ENCODE measurements around the gene NFRKB.

The NFRKB gene

DNA sequence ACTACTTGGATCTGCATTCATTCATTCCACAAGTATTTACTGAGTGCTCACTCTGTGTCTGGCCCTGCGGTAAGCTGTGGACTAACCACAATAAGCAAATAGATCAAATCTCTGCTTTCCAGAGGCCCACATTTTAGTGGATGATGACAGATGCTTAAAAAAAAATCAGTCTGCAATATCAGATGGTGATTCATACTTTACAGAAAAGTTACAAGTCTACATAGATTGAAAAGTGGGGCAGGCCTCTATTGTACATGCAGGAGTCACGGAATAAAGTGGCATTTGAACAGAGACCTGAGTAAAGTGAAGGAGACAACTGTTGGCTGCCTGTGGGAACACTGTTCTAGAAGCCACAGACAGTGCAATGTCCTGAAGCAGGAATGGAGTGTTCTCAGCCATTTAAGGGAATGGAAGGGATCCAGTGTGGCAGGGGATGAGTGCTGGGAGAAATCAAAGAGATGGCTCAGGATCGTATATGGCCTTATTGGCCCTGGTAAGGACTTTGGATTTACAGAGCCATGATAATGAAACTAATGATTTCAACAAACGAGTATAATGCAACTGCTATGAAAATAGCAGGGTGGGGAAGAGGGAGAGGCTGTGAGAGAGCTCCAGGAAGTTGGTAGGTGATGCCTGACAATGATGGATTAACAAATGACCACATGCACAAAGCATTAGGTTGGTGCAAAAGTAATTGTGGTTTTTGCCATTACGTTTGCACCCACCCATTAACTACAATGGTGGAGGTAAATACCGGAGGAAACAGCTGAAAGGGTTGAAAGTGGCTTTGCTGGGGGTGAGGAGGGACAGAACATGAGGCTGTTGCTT, 48.7 kb downstream of the NFRKB start:
- ATAC-seq = peak; percentile 98
- TF ChIP-seq TCF4 (CRISPR knock-in tag; IDR thresholded peaks at IDR 0.05; ENCODE audit: borderline replicate concordance) = peak; percentile 32; the same call in 1 of the 2 replicates
- no peak for TF ChIP-seq SNAI2 (CRISPR knock-in tag; IDR thresholded peaks at IDR 0.05)
- no peak for TF ChIP-seq GLIS3 (CRISPR knock-in tag; IDR thresholded peaks at IDR 0.05)
- TF ChIP-seq, protein P1, sequence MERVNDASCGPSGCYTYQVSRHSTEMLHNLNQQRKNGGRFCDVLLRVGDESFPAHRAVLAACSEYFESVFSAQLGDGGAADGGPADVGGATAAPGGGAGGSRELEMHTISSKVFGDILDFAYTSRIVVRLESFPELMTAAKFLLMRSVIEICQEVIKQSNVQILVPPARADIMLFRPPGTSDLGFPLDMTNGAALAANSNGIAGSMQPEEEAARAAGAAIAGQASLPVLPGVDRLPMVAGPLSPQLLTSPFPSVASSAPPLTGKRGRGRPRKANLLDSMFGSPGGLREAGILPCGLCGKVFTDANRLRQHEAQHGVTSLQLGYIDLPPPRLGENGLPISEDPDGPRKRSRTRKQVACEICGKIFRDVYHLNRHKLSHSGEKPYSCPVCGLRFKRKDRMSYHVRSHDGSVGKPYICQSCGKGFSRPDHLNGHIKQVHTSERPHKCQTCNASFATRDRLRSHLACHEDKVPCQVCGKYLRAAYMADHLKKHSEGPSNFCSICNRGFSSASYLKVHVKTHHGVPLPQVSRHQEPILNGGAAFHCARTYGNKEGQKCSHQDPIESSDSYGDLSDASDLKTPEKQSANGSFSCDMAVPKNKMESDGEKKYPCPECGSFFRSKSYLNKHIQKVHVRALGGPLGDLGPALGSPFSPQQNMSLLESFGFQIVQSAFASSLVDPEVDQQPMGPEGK (CRISPR knock-in tag; IDR thresholded peaks at IDR 0.05; ENCODE audit: borderline replicate concordance) = no peak; the same call in 1 of the 2 replicates
- no peak for TF ChIP-seq ZNF70 (CRISPR knock-in tag; IDR thresholded peaks at IDR 0.05)
- TF ChIP-seq, protein P2, sequence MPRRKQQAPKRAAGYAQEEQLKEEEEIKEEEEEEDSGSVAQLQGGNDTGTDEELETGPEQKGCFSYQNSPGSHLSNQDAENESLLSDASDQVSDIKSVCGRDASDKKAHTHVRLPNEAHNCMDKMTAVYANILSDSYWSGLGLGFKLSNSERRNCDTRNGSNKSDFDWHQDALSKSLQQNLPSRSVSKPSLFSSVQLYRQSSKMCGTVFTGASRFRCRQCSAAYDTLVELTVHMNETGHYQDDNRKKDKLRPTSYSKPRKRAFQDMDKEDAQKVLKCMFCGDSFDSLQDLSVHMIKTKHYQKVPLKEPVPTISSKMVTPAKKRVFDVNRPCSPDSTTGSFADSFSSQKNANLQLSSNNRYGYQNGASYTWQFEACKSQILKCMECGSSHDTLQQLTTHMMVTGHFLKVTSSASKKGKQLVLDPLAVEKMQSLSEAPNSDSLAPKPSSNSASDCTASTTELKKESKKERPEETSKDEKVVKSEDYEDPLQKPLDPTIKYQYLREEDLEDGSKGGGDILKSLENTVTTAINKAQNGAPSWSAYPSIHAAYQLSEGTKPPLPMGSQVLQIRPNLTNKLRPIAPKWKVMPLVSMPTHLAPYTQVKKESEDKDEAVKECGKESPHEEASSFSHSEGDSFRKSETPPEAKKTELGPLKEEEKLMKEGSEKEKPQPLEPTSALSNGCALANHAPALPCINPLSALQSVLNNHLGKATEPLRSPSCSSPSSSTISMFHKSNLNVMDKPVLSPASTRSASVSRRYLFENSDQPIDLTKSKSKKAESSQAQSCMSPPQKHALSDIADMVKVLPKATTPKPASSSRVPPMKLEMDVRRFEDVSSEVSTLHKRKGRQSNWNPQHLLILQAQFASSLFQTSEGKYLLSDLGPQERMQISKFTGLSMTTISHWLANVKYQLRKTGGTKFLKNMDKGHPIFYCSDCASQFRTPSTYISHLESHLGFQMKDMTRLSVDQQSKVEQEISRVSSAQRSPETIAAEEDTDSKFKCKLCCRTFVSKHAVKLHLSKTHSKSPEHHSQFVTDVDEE (CRISPR knock-in tag; IDR thresholded peaks at IDR 0.05) = no peak
- no peak for TF ChIP-seq ZNF565 (CRISPR knock-in tag; conservative IDR thresholded peaks at IDR 0.05; ENCODE audit: low read depth)
- TF ChIP-seq, protein P3, sequence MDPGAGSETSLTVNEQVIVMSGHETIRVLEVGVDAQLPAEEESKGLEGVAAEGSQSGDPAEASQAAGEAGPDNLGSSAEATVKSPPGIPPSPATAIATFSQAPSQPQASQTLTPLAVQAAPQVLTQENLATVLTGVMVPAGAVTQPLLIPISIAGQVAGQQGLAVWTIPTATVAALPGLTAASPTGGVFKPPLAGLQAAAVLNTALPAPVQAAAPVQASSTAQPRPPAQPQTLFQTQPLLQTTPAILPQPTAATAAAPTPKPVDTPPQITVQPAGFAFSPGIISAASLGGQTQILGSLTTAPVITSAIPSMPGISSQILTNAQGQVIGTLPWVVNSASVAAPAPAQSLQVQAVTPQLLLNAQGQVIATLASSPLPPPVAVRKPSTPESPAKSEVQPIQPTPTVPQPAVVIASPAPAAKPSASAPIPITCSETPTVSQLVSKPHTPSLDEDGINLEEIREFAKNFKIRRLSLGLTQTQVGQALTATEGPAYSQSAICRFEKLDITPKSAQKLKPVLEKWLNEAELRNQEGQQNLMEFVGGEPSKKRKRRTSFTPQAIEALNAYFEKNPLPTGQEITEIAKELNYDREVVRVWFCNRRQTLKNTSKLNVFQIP (CRISPR knock-in tag; IDR thresholded peaks at IDR 0.05; ENCODE audit: borderline replicate concordance, low read depth) = no peak
- TF ChIP-seq ISL1 (CRISPR knock-in tag; IDR thresholded peaks at IDR 0.05) = peak; percentile 77
- peak; percentile 81 for TF ChIP-seq ZFP3 (CRISPR knock-in tag; IDR thresholded peaks at IDR 0.05)
- TF ChIP-seq, protein P4, sequence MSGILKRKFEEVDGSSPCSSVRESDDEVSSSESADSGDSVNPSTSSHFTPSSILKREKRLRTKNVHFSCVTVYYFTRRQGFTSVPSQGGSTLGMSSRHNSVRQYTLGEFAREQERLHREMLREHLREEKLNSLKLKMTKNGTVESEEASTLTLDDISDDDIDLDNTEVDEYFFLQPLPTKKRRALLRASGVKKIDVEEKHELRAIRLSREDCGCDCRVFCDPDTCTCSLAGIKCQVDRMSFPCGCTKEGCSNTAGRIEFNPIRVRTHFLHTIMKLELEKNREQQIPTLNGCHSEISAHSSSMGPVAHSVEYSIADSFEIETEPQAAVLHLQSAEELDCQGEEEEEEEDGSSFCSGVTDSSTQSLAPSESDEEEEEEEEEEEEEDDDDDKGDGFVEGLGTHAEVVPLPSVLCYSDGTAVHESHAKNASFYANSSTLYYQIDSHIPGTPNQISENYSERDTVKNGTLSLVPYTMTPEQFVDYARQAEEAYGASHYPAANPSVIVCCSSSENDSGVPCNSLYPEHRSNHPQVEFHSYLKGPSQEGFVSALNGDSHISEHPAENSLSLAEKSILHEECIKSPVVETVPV (CRISPR knock-in tag; IDR thresholded peaks at IDR 0.05) = no peak
- TF ChIP-seq TOX (CRISPR knock-in tag; IDR thresholded peaks at IDR 0.05; ENCODE audit: borderline replicate concordance) = no peak
- TF ChIP-seq BACH2 (CRISPR knock-in tag; IDR thresholded peaks at IDR 0.05; ENCODE audit: borderline replicate concordance) = no peak
- no peak for TF ChIP-seq ARNTL (CRISPR knock-in tag; IDR thresholded peaks at IDR 0.05; ENCODE audit: borderline replicate concordance, low read depth)
- TF ChIP-seq, protein P5, sequence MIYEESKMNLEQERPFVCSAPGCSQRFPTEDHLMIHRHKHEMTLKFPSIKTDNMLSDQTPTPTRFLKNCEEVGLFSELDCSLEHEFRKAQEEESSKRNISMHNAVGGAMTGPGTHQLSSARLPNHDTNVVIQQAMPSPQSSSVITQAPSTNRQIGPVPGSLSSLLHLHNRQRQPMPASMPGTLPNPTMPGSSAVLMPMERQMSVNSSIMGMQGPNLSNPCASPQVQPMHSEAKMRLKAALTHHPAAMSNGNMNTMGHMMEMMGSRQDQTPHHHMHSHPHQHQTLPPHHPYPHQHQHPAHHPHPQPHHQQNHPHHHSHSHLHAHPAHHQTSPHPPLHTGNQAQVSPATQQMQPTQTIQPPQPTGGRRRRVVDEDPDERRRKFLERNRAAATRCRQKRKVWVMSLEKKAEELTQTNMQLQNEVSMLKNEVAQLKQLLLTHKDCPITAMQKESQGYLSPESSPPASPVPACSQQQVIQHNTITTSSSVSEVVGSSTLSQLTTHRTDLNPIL (CRISPR knock-in tag; IDR thresholded peaks at IDR 0.05; ENCODE audit: low read depth) = no peak
- no peak for TF ChIP-seq ESRRG (CRISPR knock-in tag; IDR thresholded peaks at IDR 0.05)
- no peak for TF ChIP-seq CSDC2 (CRISPR knock-in tag; IDR thresholded peaks at IDR 0.05)

Data from SK-N-SH treated with all-trans-retinoic acid at 6 μM for 48 hours (cell line).